SH-SY5Y (cell line): ENCODE results near the gene CELF5.

Experiments used
- GATA2 ChIP-seq: IDR thresholded peaks from 2 replicates; pipeline ENCODE4 v1.6.1; 2011; ENCODE audit warnings: mild to moderate bottlenecking, low read depth, low read length
- GATA3 ChIP-seq: IDR thresholded peaks from 2 replicates; pipeline ENCODE4 v1.6.1; 2011; ENCODE audit warnings: low read depth, mild to moderate bottlenecking, low read length, moderate library complexity

- TF ChIP-seq GATA2 (no peak), GATA3 (no peak)
Measured at GRCh38 chr19:3204646-3205275, 19.7 kb upstream of the CELF5 start.
